HepG2 (cell line): ENCODE results near the gene HMBS. TPM values are rescaled to one million over a fixed set of nuclear protein-coding genes. Genes with fewer than 3 reads are reported as not detected.

Experiments
- DNMT3B ChIP-seq: conservative IDR thresholded peaks from 2 replicates; pipeline ENCODE4 v1.6.1; 2016; ENCODE audit warnings: missing biosample characterization, control low read depth
- FOXA3 ChIP-seq: IDR thresholded peaks from 2 replicates; pipeline ENCODE4 v1.6.1; 2016; ENCODE audit warnings: missing genetic modification reagents, missing compliant biosample characterization
- FOXC1 ChIP-seq: sonication (generic); formaldehyde crosslinking; IDR thresholded peaks from 2 replicates; pipeline ENCODE4 v1.8.0; 2022; ENCODE audit warnings: mild to moderate bottlenecking, missing genetic modification reagents, borderline replicate concordance
- FOXM1 ChIP-seq: sonication (generic); formaldehyde crosslinking; IDR thresholded peaks from 2 replicates; pipeline ENCODE4 v1.5.0; 2020; ENCODE audit warnings: missing genetic modification reagents
- KAT8 ChIP-seq: IDR thresholded peaks from 2 replicates; pipeline ENCODE4 v1.6.1; 2016; ENCODE audit warnings: missing genetic modification reagents, missing compliant biosample characterization
- ZBTB8A ChIP-seq: sonication (generic); formaldehyde crosslinking; IDR thresholded peaks from 2 replicates; pipeline ENCODE4 v1.4.0; 2020; ENCODE audit warnings: mild to moderate bottlenecking, low read depth, missing genetic modification reagents, borderline replicate concordance
- ZNF335 ChIP-seq: sonication (generic); formaldehyde crosslinking; IDR thresholded peaks from 2 replicates; pipeline ENCODE4 v1.4.0; 2020; ENCODE audit warnings: missing genetic modification reagents
- ZNF430 ChIP-seq: sonication (generic); formaldehyde crosslinking; IDR thresholded peaks from 2 replicates; pipeline ENCODE4 v1.9.0; 2021; ENCODE audit warnings: mild to moderate bottlenecking, missing genetic modification reagents
- ZNF790 ChIP-seq: sonication (generic); formaldehyde crosslinking; IDR thresholded peaks from 2 replicates; pipeline ENCODE4 v1.8.0; 2022; ENCODE audit warnings: missing genetic modification reagents, mild to moderate bottlenecking, borderline replicate concordance
- polyA plus RNA-seq, 8 experiments: library from polyadenylated mRNA; depleted of rRNA in 3 of 8; stranded (reverse) in 7 of 8; unstranded in 1 of 8; fragments of >200 nt; fragmentation: Illumina TruSeq in 4 of 8; extraction: Trizol in 4 of 8; gene quantifications; 2 replicates each; pipeline versions ENCODE4 v1.2.1 to v1.2.3, GENCODE V29; 2011 to 2016; ENCODE audit warnings: low read depth in 4 of 8, missing spikeins in 1 of 8, mixed read lengths in 1 of 8; ENCODE audit not compliant: insufficient read depth in 1 of 8
- total RNA-seq, 5 experiments: library from RNA; depleted of rRNA; stranded (reverse); fragments of >200 nt; fragmentation: Illumina TruSeq; extraction: Trizol; gene quantifications; 2 replicates each; pipeline ENCODE4 v1.2.3, GENCODE V29; 2016; ENCODE audit warnings: low read depth in 1 of 5
- TF ChIP-seq, protein P1 (sequence below): IDR thresholded peaks from 2 replicates; pipeline ENCODE4 v1.6.1; 2016
- TF ChIP-seq, protein P2 (sequence below): sonication (generic); formaldehyde crosslinking; IDR thresholded peaks from 2 replicates; pipeline ENCODE4 v1.4.0; 2020; ENCODE audit warnings: missing genetic modification reagents, borderline replicate concordance
- TF ChIP-seq, protein P3 (sequence below): sonication (generic); formaldehyde crosslinking; IDR thresholded peaks from 2 replicates; pipeline ENCODE4 v1.4.0; 2020; ENCODE audit warnings: missing genetic modification reagents
- TF ChIP-seq, protein P4 (sequence below), 2 experiments: fragments of 450-650 bp in 1 of 2; sonication (generic) in 1 of 2; formaldehyde crosslinking in 1 of 2; IDR thresholded peaks; 2 replicates each; pipeline versions ENCODE4 v1.6.1 to v1.8.0; 2016 to 2022; ENCODE audit warnings: antibody characterized with exemption in 1 of 2, mild to moderate bottlenecking in 1 of 2, missing genetic modification reagents in 1 of 2

HMBS gene
- total and polyA plus RNA-seq, 2 of the 13 experiments (the other 11 are each of a cell fraction or from before 2014, with no cell fraction given) = 9.4 to 46.9 TPM

DNA sequence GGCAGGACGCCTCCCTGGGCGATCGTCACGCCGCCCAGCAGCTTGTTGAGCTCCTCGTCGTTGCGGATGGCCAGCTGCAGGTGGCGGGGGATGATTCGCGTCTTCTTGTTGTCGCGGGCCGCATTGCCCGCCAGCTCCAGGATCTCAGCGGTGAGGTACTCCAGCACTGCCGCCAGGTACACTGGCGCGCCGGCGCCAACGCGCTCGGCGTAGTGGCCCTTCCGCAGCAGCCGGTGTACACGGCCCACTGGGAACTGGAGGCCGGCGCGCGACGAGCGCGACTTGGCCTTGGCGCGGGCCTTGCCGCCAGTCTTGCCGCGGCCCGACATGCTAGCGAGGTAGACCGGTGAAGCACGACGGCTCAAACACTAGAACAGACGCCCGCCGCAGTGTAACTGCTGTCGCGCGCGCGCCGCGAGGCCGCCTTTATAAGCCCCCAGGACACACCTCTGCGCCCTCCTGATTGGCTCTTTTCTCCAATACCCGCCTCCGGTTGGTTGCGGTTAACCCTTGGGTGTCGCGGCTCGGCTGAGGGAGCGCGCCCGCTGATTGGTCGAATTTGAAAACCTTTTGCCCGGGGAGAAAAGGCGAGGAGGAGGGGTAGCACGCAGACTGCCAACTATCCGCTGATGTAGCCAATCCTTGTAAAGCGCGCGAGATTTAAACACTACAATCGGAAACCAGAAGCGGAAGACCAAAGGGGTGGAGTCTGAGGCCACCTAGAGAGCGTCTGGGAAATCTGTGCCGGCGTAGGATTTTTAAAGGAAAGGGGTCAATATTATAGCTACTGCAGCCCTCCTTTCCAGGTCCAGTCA, 10.6 kb downstream of the HMBS start (continued):
- TF ChIP-seq, protein P1, sequence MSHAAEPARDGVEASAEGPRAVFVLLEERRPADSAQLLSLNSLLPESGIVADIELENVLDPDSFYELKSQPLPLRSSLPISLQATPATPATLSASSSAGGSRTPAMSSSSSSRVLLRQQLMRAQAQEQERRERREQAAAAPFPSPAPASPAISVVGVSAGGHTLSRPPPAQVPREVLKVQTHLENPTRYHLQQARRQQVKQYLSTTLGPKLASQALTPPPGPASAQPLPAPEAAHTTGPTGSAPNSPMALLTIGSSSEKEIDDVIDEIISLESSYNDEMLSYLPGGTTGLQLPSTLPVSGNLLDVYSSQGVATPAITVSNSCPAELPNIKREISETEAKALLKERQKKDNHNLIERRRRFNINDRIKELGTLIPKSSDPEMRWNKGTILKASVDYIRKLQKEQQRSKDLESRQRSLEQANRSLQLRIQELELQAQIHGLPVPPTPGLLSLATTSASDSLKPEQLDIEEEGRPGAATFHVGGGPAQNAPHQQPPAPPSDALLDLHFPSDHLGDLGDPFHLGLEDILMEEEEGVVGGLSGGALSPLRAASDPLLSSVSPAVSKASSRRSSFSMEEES (CRISPR knock-in tag) = no peak
- TF ChIP-seq FOXM1 (CRISPR knock-in tag) (peak; percentile 91), ZNF335 (CRISPR knock-in tag) (0 out of 2 replicates have a peak, but pooled peaks have one; percentile 16), KAT8 (CRISPR knock-in tag) (peak; percentile 65; the same call in 1 of the 2 replicates), FOXC1 (CRISPR knock-in tag) (peak; percentile 96; the same call in 1 of the 2 replicates), ZBTB8A (CRISPR knock-in tag) (no peak), ZNF430 (CRISPR knock-in tag) (peak; percentile 85), DNMT3B (CRISPR knock-in tag) (0 out of 2 replicates have a peak, but pooled peaks have one; percentile 68), ZNF790 (CRISPR knock-in tag) (peak; percentile 92; the same call in 1 of the 2 replicates), FOXA3 (CRISPR knock-in tag) (no peak)
- TF ChIP-seq, protein P2, sequence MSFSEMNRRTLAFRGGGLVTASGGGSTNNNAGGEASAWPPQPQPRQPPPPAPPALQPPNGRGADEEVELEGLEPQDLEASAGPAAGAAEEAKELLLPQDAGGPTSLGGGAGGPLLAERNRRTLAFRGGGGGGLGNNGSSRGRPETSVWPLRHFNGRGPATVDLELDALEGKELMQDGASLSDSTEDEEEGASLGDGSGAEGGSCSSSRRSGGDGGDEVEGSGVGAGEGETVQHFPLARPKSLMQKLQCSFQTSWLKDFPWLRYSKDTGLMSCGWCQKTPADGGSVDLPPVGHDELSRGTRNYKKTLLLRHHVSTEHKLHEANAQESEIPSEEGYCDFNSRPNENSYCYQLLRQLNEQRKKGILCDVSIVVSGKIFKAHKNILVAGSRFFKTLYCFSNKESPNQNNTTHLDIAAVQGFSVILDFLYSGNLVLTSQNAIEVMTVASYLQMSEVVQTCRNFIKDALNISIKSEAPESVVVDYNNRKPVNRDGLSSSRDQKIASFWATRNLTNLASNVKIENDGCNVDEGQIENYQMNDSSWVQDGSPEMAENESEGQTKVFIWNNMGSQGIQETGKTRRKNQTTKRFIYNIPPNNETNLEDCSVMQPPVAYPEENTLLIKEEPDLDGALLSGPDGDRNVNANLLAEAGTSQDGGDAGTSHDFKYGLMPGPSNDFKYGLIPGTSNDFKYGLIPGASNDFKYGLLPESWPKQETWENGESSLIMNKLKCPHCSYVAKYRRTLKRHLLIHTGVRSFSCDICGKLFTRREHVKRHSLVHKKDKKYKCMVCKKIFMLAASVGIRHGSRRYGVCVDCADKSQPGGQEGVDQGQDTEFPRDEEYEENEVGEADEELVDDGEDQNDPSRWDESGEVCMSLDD (CRISPR knock-in tag) = 0 out of 2 replicates have a peak, but pooled peaks have one; percentile 45
- TF ChIP-seq, protein P3, sequence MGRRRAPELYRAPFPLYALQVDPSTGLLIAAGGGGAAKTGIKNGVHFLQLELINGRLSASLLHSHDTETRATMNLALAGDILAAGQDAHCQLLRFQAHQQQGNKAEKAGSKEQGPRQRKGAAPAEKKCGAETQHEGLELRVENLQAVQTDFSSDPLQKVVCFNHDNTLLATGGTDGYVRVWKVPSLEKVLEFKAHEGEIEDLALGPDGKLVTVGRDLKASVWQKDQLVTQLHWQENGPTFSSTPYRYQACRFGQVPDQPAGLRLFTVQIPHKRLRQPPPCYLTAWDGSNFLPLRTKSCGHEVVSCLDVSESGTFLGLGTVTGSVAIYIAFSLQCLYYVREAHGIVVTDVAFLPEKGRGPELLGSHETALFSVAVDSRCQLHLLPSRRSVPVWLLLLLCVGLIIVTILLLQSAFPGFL (CRISPR knock-in tag) = no peak
- TF ChIP-seq, protein P4, sequence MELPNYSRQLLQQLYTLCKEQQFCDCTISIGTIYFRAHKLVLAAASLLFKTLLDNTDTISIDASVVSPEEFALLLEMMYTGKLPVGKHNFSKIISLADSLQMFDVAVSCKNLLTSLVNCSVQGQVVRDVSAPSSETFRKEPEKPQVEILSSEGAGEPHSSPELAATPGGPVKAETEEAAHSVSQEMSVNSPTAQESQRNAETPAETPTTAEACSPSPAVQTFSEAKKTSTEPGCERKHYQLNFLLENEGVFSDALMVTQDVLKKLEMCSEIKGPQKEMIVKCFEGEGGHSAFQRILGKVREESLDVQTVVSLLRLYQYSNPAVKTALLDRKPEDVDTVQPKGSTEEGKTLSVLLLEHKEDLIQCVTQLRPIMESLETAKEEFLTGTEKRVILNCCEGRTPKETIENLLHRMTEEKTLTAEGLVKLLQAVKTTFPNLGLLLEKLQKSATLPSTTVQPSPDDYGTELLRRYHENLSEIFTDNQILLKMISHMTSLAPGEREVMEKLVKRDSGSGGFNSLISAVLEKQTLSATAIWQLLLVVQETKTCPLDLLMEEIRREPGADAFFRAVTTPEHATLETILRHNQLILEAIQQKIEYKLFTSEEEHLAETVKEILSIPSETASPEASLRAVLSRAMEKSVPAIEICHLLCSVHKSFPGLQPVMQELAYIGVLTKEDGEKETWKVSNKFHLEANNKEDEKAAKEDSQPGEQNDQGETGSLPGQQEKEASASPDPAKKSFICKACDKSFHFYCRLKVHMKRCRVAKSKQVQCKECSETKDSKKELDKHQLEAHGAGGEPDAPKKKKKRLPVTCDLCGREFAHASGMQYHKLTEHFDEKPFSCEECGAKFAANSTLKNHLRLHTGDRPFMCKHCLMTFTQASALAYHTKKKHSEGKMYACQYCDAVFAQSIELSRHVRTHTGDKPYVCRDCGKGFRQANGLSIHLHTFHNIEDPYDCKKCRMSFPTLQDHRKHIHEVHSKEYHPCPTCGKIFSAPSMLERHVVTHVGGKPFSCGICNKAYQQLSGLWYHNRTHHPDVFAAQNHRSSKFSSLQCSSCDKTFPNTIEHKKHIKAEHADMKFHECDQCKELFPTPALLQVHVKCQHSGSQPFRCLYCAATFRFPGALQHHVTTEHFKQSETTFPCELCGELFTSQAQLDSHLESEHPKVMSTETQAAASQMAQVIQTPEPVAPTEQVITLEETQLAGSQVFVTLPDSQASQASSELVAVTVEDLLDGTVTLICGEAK (IDR thresholded peaks at IDR 0.05) = no peak
- TF ChIP-seq, protein P4 (CRISPR knock-in tag; IDR thresholded peaks at IDR 0.05) = peak; percentile 85
